ENCODE results near the gene NOVA2. TPM values are rescaled to one million over a fixed set of nuclear protein-coding genes. Genes with fewer than 3 reads are reported as not detected.

The NOVA2 gene
- total and polyA plus RNA-seq, 2 donors (not counting 1 experiment from before 2014, with no cell fraction given), result not detected

- ChIA-PET POLR2A (no interaction called here), CTCF (no interaction called here)
- peaks cover 71% of the 10 kb centered on the region for H3K27me3 Mint-ChIP-seq
- Histone ChIP-seq H3K79me2 (ENCODE audit: control insufficient read depth, insufficient read depth, low read length) (no peaks in the 10 kb centered on the region), H3K36me3 (replicated peaks in 1 of 2; ENCODE audit: control extremely low read depth in 1 of 2, control insufficient read depth in 1 of 2, extremely low read depth in 1 of 2, insufficient read depth in 2 of 2, low read length in 1 of 2) (no peaks in the 10 kb centered on the region), H2AFZ (ENCODE audit: insufficient read depth, low read depth, low read length, poor library complexity, severe bottlenecking) (peak overlapping the region; percentile 42), H3K27ac (ENCODE audit: low read length in 2 of 2) (no peak overlapping the region), H3K27me3 (replicated peaks in 1 of 4; ENCODE audit: control extremely low read depth in 1 of 4, control insufficient read depth in 3 of 4, insufficient read depth in 4 of 4, low read length in 3 of 4) (peaks cover 0 to 67% (median 38%) of the 10 kb centered on the region in 4 experiments), H3K9me3 (ENCODE audit: control extremely low read depth in 1 of 3, control insufficient read depth in 2 of 3, insufficient read depth in 1 of 3, low read length in 2 of 3) (peaks cover 0 to 35% (median 3%) of the 10 kb centered on the region in 3 donors), H4K20me1 (ENCODE audit: control insufficient read depth, insufficient read depth, low read length, poor library complexity, severe bottlenecking) (no peaks in the 10 kb centered on the region), H3K9ac (ENCODE audit: low read length) (no peak overlapping the region), H3K4me3 (ENCODE audit: control extremely low read depth in 1 of 5, extremely low read depth in 1 of 5, insufficient read depth in 1 of 5, low read depth in 2 of 5, low read length in 4 of 5) (no peak overlapping the region), H3K4me1 (ENCODE audit: control insufficient read depth in 2 of 2, insufficient read depth in 2 of 2, low read length in 2 of 2) (peaks cover 26 to 30% of the 10 kb centered on the region in 2 donors), H3K4me2 (replicated peaks; ENCODE audit: low read depth, low read length, poor library complexity, severe bottlenecking) (peak overlapping the region; percentile 60)
- no peak overlapping the region for H3K27ac Mint-ChIP-seq
- no peak for TF ChIP-seq EZH2 (IDR thresholded peaks at IDR 0.05; ENCODE audit: borderline replicate concordance, insufficient read depth, low read depth, low read length, poor library complexity, severe bottlenecking)
- TF ChIP-seq CTCF (IDR thresholded peaks at IDR 0.05), result no peak
- DNase-seq (peak; percentile 40), ATAC-seq (ENCODE audit: low read depth) (no peak)
- peak overlapping the region; percentile 66 for H3K4me3 Mint-ChIP-seq
- intact Hi-C loops (cut with micrococcal nuclease), result no loop called here
- no peaks in the 10 kb centered on the region for H3K9me3 Mint-ChIP-seq (ENCODE audit: insufficient read depth)
- 2% methylated on average over 19 of the region's 54 CpGs for WGBS (ENCODE audit: insufficient coverage)
- peaks cover 18% of the 10 kb centered on the region for H3K4me1 Mint-ChIP-seq
These were observed 621 bp downstream of the NOVA2 start for GRCh38 chr19:45972947-45973540.

- H4K20me1 ChIP-seq (ENCODE audit: control insufficient read depth, insufficient read depth, low read length, poor library complexity, severe bottlenecking), result no peaks in the 10 kb centered on the region
These were observed 1.4 kb downstream of the NOVA2 start for GRCh38 chr19:45972081-45972946.

More at GRCh38 chr19:45972081-45972946, 1.4 kb downstream of the NOVA2 start:
- Mint-ChIP-seq H3K27ac (no peak overlapping the region), H3K27me3 (peaks cover 71% of the 10 kb centered on the region), H3K4me1 (peaks cover 18% of the 10 kb centered on the region), H3K9me3 (ENCODE audit: insufficient read depth) (no peaks in the 10 kb centered on the region), H3K4me3 (peak overlapping the region; percentile 66)
- no peak for TF ChIP-seq CTCF (IDR thresholded peaks at IDR 0.05)
- no peak for TF ChIP-seq EZH2 (IDR thresholded peaks at IDR 0.05; ENCODE audit: borderline replicate concordance, insufficient read depth, low read depth, low read length, poor library complexity, severe bottlenecking)
- Histone ChIP-seq H3K4me1 (ENCODE audit: control insufficient read depth in 2 of 2, insufficient read depth in 2 of 2, low read length in 2 of 2) (peaks cover 26 to 30% of the 10 kb centered on the region in 2 donors), H2AFZ (ENCODE audit: insufficient read depth, low read depth, low read length, poor library complexity, severe bottlenecking) (peak overlapping the region; percentile 13), H3K4me3 (ENCODE audit: control extremely low read depth in 1 of 5, extremely low read depth in 1 of 5, insufficient read depth in 1 of 5, low read depth in 2 of 5, low read length in 4 of 5) (no peak overlapping the region), H3K9ac (ENCODE audit: low read length) (no peak overlapping the region), H3K9me3 (ENCODE audit: control extremely low read depth in 1 of 3, control insufficient read depth in 2 of 3, insufficient read depth in 1 of 3, low read length in 2 of 3) (peaks cover 0 to 35% (median 3%) of the 10 kb centered on the region in 3 donors), H3K79me2 (ENCODE audit: control insufficient read depth, insufficient read depth, low read length) (no peaks in the 10 kb centered on the region), H3K27ac (ENCODE audit: low read length in 2 of 2) (no peak overlapping the region), H3K27me3 (replicated peaks in 1 of 4; ENCODE audit: control extremely low read depth in 1 of 4, control insufficient read depth in 3 of 4, insufficient read depth in 4 of 4, low read length in 3 of 4) (peaks cover 0 to 67% (median 38%) of the 10 kb centered on the region in 4 experiments), H3K4me2 (replicated peaks; ENCODE audit: low read depth, low read length, poor library complexity, severe bottlenecking) (peak overlapping the region; percentile 60), H3K36me3 (replicated peaks in 1 of 2; ENCODE audit: control extremely low read depth in 1 of 2, control insufficient read depth in 1 of 2, extremely low read depth in 1 of 2, insufficient read depth in 2 of 2, low read length in 1 of 2) (no peaks in the 10 kb centered on the region)
- DNase-seq, result peak; percentile 87
- peak; percentile 68 for ATAC-seq (ENCODE audit: low read depth)
- 19% methylated on average over 17 of the region's 18 CpGs for WGBS (ENCODE audit: insufficient coverage)
- ChIA-PET CTCF (no interaction called here), POLR2A (no interaction called here)
- intact Hi-C loops (cut with micrococcal nuclease), result no loop called here

Measured in B cell (primary cell).